Body of pancreas (tissue), 4 donors: ENCODE measurements around the gene C21orf91.

Source experiments
- POLR2A ChIP-seq, 3 donors: fragments of 450-650 bp; IDR thresholded peaks; one replicate each; pipeline ENCODE4 v1.6.1; 2016; ENCODE audit warnings: antibody characterized with exemption in 3 of 3, mild to moderate bottlenecking in 2 of 3
- TF ChIP-seq, protein P1 (sequence below), 7 experiments: fragments of 450-650 bp in 4 of 7; fragments of 200-600 bp in 3 of 7; sonication (generic) in 3 of 7; IDR thresholded peaks; one replicate each; pipeline ENCODE4 v1.5.1; 2016 to 2019; ENCODE audit warnings: antibody characterized with exemption in 7 of 7

DNA sequence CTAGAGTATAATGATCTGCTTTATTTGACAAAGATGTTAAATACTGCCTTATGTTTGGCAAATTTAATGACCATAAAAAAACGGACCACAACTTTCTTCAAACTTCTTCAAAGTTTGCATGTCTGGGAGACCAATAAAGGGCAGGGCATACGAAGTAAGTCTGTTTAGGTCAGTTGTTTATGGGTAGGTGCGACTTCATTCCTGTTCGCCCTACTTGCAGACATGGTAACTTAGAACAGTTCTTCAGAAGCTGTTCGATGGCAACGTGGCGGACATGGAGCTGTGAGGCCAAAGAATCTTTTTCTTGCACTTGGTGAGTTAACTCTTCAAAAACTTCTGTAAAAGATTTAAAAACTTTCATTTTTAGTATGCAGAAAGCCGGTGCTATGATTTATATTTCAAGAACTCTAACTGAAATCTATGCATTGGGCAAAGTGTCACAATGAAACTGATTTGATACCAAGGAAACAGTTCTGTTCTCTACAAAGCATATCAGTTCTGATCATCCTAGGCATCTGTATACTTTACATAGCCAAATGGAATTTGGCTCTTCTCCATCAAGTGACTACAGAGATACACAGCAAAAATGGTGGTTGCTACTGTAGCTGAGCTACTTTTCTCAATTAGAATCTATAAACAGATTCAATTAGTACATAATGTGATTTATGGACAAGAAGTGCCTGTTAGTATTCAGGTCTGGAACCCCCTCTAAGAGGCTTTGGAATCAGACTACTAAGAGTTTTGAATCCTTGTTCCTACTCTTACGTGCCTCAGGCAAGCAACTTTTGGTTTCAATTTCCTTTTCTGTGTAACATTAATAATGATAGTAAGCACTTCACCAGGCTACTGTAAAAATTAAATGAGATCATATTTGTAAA lies 25.7 kb downstream of the C21orf91 start:
- TF ChIP-seq, protein P1, sequence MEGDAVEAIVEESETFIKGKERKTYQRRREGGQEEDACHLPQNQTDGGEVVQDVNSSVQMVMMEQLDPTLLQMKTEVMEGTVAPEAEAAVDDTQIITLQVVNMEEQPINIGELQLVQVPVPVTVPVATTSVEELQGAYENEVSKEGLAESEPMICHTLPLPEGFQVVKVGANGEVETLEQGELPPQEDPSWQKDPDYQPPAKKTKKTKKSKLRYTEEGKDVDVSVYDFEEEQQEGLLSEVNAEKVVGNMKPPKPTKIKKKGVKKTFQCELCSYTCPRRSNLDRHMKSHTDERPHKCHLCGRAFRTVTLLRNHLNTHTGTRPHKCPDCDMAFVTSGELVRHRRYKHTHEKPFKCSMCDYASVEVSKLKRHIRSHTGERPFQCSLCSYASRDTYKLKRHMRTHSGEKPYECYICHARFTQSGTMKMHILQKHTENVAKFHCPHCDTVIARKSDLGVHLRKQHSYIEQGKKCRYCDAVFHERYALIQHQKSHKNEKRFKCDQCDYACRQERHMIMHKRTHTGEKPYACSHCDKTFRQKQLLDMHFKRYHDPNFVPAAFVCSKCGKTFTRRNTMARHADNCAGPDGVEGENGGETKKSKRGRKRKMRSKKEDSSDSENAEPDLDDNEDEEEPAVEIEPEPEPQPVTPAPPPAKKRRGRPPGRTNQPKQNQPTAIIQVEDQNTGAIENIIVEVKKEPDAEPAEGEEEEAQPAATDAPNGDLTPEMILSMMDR (IDR thresholded peaks at IDR 0.05): no peak
- TF ChIP-seq POLR2A (IDR thresholded peaks at IDR 0.05): no peak
